GM23338 (cell line): Measurements from ENCODE around the gene SPI1.

Source experiments
- CREB1 ChIP-seq: fragments of 250-450 bp; sonication (Bioruptor Pico); IDR thresholded peaks from 2 replicates; pipeline ENCODE4 v1.5.0; 2020; ENCODE audit warnings: low read depth, mild to moderate bottlenecking, moderate library complexity
- EZH2 ChIP-seq: fragments of 200-600 bp; sonication (generic); IDR thresholded peaks from one replicate; pipeline ENCODE4 v1.8.0; 2017; ENCODE audit warnings: antibody characterized with exemption, mild to moderate bottlenecking, low read depth; ENCODE audit not compliant: unreplicated experiment
- EZH2phosphoT487 ChIP-seq: fragments of 200-600 bp; sonication (generic); IDR thresholded peaks from one replicate; pipeline ENCODE4 v1.8.1; 2018; ENCODE audit warnings: antibody characterized with exemption; ENCODE audit not compliant: unreplicated experiment
- JUNB ChIP-seq: IDR thresholded peaks from one replicate; pipeline ENCODE4 v1.6.1; 2016; ENCODE audit warnings: antibody characterized with exemption; ENCODE audit not compliant: unreplicated experiment
- NANOG ChIP-seq: IDR thresholded peaks from 2 replicates; pipeline ENCODE4 v1.6.1; 2016; ENCODE audit warnings: antibody characterized with exemption, borderline replicate concordance
- POLR2AphosphoS5 ChIP-seq: IDR thresholded peaks from 2 replicates; pipeline ENCODE4 v1.6.1; 2016; ENCODE audit warnings: antibody characterized with exemption, low read depth
- STAT1 ChIP-seq: IDR thresholded peaks from one replicate; pipeline ENCODE4 v1.6.1; 2016; ENCODE audit warnings: antibody characterized with exemption; ENCODE audit not compliant: unreplicated experiment
- ZNF114 ChIP-seq: fragments of 250-450 bp; sonication (Bioruptor Pico); IDR thresholded peaks from 2 replicates; pipeline ENCODE4 v1.5.0; 2020; ENCODE audit warnings: mild to moderate bottlenecking, moderate library complexity
- ZNF331 ChIP-seq: fragments of 250-450 bp; sonication (Bioruptor Pico); IDR thresholded peaks from 2 replicates; pipeline ENCODE4 v1.5.0; 2020; ENCODE audit warnings: low read depth, mild to moderate bottlenecking, moderate library complexity
- TF ChIP-seq, protein P1 (sequence below), 2 experiments: fragments of 200-600 bp in 1 of 2; sonication (generic) in 1 of 2; conservative IDR thresholded peaks; 2 replicates each; pipeline versions ENCODE4 v1.5.1 to v1.6.1; 2016 to 2017; ENCODE audit warnings: antibody characterized with exemption in 2 of 2, low read depth in 2 of 2, mild to moderate bottlenecking in 2 of 2, moderate library complexity in 1 of 2
- TF ChIP-seq, protein P2 (sequence below): IDR thresholded peaks from one replicate; pipeline ENCODE4 v1.6.1; 2018; ENCODE audit warnings: antibody characterized with exemption; ENCODE audit not compliant: unreplicated experiment

GRCh38 chr11:47398551-47398950, 20.2 kb upstream of the SPI1 start:
- TF ChIP-seq JUNB (no peak), POLR2AphosphoS5 (no peak), EZH2 (no peak), EZH2phosphoT487 (no peak), STAT1 (no peak), CREB1 (CRISPR knock-in tag) (no peak), ZNF331 (CRISPR knock-in tag) (no peak), NANOG (no peak), ZNF114 (CRISPR knock-in tag) (no peak)
- TF ChIP-seq, protein P1, sequence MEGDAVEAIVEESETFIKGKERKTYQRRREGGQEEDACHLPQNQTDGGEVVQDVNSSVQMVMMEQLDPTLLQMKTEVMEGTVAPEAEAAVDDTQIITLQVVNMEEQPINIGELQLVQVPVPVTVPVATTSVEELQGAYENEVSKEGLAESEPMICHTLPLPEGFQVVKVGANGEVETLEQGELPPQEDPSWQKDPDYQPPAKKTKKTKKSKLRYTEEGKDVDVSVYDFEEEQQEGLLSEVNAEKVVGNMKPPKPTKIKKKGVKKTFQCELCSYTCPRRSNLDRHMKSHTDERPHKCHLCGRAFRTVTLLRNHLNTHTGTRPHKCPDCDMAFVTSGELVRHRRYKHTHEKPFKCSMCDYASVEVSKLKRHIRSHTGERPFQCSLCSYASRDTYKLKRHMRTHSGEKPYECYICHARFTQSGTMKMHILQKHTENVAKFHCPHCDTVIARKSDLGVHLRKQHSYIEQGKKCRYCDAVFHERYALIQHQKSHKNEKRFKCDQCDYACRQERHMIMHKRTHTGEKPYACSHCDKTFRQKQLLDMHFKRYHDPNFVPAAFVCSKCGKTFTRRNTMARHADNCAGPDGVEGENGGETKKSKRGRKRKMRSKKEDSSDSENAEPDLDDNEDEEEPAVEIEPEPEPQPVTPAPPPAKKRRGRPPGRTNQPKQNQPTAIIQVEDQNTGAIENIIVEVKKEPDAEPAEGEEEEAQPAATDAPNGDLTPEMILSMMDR (conservative IDR thresholded peaks at IDR 0.05; ENCODE audit: low read depth in 2 of 2): no peak
- TF ChIP-seq, protein P2, sequence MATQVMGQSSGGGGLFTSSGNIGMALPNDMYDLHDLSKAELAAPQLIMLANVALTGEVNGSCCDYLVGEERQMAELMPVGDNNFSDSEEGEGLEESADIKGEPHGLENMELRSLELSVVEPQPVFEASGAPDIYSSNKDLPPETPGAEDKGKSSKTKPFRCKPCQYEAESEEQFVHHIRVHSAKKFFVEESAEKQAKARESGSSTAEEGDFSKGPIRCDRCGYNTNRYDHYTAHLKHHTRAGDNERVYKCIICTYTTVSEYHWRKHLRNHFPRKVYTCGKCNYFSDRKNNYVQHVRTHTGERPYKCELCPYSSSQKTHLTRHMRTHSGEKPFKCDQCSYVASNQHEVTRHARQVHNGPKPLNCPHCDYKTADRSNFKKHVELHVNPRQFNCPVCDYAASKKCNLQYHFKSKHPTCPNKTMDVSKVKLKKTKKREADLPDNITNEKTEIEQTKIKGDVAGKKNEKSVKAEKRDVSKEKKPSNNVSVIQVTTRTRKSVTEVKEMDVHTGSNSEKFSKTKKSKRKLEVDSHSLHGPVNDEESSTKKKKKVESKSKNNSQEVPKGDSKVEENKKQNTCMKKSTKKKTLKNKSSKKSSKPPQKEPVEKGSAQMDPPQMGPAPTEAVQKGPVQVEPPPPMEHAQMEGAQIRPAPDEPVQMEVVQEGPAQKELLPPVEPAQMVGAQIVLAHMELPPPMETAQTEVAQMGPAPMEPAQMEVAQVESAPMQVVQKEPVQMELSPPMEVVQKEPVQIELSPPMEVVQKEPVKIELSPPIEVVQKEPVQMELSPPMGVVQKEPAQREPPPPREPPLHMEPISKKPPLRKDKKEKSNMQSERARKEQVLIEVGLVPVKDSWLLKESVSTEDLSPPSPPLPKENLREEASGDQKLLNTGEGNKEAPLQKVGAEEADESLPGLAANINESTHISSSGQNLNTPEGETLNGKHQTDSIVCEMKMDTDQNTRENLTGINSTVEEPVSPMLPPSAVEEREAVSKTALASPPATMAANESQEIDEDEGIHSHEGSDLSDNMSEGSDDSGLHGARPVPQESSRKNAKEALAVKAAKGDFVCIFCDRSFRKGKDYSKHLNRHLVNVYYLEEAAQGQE: no peak
